OCI-LY3 (cell line): Measurements from ENCODE around the gene PHC1.

ENCODE experiments used
- H2AFZ ChIP-seq: fragments of 200-600, 300-600 bp; shearing (Covaris generic); 2 replicates; pipeline ENCODE4 v1.6.0; 2014; ENCODE audit warnings: antibody characterized with exemption, low read depth, low read length
- H3K27ac ChIP-seq: fragments of 200-600, 300-600 bp; sonication (generic); 2 replicates; pipeline ENCODE4 v1.5.1; 2014; ENCODE audit warnings: mild to moderate bottlenecking, low read length, moderate library complexity, mixed read lengths
- H3K27me3 ChIP-seq: fragments of 200-600, 300-600 bp; sonication (generic); 2 replicates; pipeline ENCODE4 v1.6.1; 2014; ENCODE audit warnings: low read depth, low read length, mixed read lengths
- H3K36me3 ChIP-seq: fragments of 200-600, 300-600 bp; sonication (generic); replicated peaks from 2 replicates; pipeline ENCODE3; 2014; ENCODE audit warnings: low read depth, low read length, mixed read lengths
- H3K4me1 ChIP-seq: fragments of 300-600, 200-600 bp; sonication (generic); 2 replicates; pipeline ENCODE4 v1.6.1; 2014; ENCODE audit warnings: low read length, mixed read lengths
- H3K4me2 ChIP-seq: fragments of 200-600, 300-600 bp; sonication (generic); 2 replicates; pipeline ENCODE4 v1.6.1; 2014; ENCODE audit warnings: low read length, mixed read lengths
- H3K4me3 ChIP-seq: fragments of 300-600, 200-600 bp; sonication (generic); 2 replicates; pipeline ENCODE4 v1.5.1; 2014; ENCODE audit warnings: antibody characterized with exemption, mild to moderate bottlenecking, low read length, moderate library complexity
- H3K79me2 ChIP-seq: fragments of 300-600, 200-600 bp; shearing (Covaris generic); 2 replicates; pipeline ENCODE4 v1.6.1; 2014; ENCODE audit warnings: mild to moderate bottlenecking, low read length, mixed read lengths
- H3K9ac ChIP-seq: fragments of 300-600, 200-600 bp; shearing (Covaris generic); 2 replicates; pipeline ENCODE4 v1.6.0; 2014; ENCODE audit warnings: mild to moderate bottlenecking, low read length, moderate library complexity
- H3K9me3 ChIP-seq: fragments of 200-600, 300-600 bp; shearing (Covaris generic); 2 replicates; pipeline ENCODE4 v1.6.1; 2014; ENCODE audit warnings: low read length, mixed read lengths; ENCODE audit not compliant: insufficient read depth
- H4K20me1 ChIP-seq: fragments of 200-600, 300-600 bp; sonication (generic); 2 replicates; pipeline ENCODE4 v1.6.1; 2016; ENCODE audit warnings: low read length, mixed read lengths; ENCODE audit not compliant: insufficient read depth
- EZH2phosphoT487 ChIP-seq: fragments of 200-600 bp; shearing (Covaris generic); IDR thresholded peaks from 2 replicates; pipeline ENCODE4 v1.6.1; 2018; ENCODE audit warnings: antibody characterized with exemption, mixed run types, low read depth
- TF ChIP-seq, protein P1 (sequence below): fragments of 200-600, 300-600 bp; sonication (generic); IDR thresholded peaks from 2 replicates; pipeline ENCODE4 v1.5.1; 2014; ENCODE audit warnings: antibody characterized with exemption, low read length, low read depth

The PHC1 gene

DNA sequence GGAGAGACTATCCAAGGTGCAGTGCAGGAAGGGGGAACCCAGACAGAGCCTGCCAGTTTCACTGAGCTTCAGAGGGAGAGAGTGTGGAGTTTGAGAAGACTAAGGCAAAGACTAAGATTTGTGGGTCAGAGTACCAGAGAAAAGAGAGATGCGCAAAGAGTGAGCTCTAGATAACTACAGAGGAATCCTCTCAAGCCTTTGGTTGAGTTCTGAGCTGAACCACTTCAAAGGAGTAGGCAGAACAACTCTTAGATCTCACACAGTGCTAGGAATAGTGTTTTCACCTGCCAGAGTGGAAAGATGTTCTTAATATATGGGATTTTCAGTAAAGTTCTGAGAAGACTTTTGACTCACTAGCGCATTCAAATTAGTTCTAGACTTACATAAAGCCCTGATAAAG lies 45.9 kb downstream of the PHC1 start:
- Histone ChIP-seq H2AFZ (no peak overlapping the region), H4K20me1 (no peaks in the 10 kb centered on the region), H3K9me3 (no peaks in the 10 kb centered on the region), H3K27ac (no peak overlapping the region), H3K4me2 (no peak overlapping the region), H3K27me3 (no peaks in the 10 kb centered on the region), H3K4me3 (no peak overlapping the region), H3K9ac (no peak overlapping the region), H3K4me1 (no peaks in the 10 kb centered on the region), H3K36me3 (peaks cover 10% of the 10 kb centered on the region), H3K79me2 (no peaks in the 10 kb centered on the region)
- TF ChIP-seq, protein P1, sequence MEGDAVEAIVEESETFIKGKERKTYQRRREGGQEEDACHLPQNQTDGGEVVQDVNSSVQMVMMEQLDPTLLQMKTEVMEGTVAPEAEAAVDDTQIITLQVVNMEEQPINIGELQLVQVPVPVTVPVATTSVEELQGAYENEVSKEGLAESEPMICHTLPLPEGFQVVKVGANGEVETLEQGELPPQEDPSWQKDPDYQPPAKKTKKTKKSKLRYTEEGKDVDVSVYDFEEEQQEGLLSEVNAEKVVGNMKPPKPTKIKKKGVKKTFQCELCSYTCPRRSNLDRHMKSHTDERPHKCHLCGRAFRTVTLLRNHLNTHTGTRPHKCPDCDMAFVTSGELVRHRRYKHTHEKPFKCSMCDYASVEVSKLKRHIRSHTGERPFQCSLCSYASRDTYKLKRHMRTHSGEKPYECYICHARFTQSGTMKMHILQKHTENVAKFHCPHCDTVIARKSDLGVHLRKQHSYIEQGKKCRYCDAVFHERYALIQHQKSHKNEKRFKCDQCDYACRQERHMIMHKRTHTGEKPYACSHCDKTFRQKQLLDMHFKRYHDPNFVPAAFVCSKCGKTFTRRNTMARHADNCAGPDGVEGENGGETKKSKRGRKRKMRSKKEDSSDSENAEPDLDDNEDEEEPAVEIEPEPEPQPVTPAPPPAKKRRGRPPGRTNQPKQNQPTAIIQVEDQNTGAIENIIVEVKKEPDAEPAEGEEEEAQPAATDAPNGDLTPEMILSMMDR: no peak
- no peak for TF ChIP-seq EZH2phosphoT487

DNA sequence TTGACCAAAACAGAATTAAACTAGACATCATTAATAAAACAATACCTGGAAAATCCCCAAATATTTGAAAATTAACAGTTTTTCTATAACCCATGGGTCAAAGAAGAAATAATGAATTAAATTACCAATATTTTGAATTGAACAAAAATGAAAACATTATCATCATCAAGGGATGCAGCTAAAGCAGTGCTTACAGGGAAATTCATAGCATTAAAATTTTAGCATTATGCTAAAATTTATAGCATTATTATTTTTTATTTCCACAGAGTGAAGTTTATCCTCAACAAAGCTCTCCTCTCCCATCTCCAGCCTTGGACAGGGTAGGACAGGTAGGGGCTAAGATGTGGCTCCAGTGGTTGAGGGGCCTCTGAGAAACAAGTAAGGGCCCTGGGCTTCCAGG lies 54.5 kb downstream of the PHC1 start:
- H3K4me3 ChIP-seq: no peak overlapping the region
- H3K27ac ChIP-seq: no peak overlapping the region
- no peaks in the 10 kb centered on the region for H3K4me1 ChIP-seq
- H3K9me3 ChIP-seq: peaks cover 14% of the 10 kb centered on the region; the same call in 1 of the 2 replicates
- peaks cover 4% of the 10 kb centered on the region for H3K36me3 ChIP-seq
- H4K20me1 ChIP-seq: no peaks in the 10 kb centered on the region
- no peak overlapping the region for H2AFZ ChIP-seq
- no peak overlapping the region for H3K9ac ChIP-seq
- H3K4me2 ChIP-seq: no peak overlapping the region
- H3K27me3 ChIP-seq: no peaks in the 10 kb centered on the region
- TF ChIP-seq, protein P1: no peak
- TF ChIP-seq EZH2phosphoT487: no peak
- no peaks in the 10 kb centered on the region for H3K79me2 ChIP-seq

DNA sequence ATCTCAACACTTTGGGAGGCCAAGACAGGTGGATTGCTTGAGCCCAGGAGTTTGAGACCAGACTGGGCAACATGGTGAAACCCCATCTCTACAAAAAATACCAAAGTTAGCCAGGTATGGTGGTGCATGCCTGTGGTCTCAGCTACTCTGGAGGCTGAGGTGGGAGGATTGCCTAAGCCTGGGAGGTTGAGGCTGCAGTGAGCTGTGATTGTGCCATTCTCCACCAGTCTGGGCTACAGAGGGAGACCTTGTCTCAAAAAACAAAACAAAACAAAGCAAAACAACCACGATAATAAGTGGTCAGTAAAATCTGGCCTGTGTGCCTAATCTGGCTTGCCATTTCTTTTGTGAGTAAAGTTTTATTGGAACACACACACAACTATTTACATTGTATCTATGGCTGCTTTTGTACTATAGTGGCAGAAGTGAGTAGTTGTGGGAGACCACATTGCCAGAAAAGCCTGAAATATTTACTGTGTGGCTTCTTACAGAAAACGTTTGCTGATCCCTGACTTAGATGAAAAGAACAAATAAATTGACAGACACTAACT lies 55.6 kb downstream of the PHC1 start:
- Histone ChIP-seq H3K4me1 (no peaks in the 10 kb centered on the region), H3K9me3 (peaks cover 14% of the 10 kb centered on the region; the same call in 1 of the 2 replicates), H3K9ac (no peak overlapping the region), H3K27ac (no peak overlapping the region), H4K20me1 (no peaks in the 10 kb centered on the region), H3K4me2 (no peak overlapping the region), H3K27me3 (no peaks in the 10 kb centered on the region), H3K79me2 (no peaks in the 10 kb centered on the region), H3K36me3 (peaks cover 4% of the 10 kb centered on the region), H3K4me3 (no peak overlapping the region), H2AFZ (no peak overlapping the region)
- no peak for TF ChIP-seq EZH2phosphoT487
- TF ChIP-seq, protein P1: no peak

DNA sequence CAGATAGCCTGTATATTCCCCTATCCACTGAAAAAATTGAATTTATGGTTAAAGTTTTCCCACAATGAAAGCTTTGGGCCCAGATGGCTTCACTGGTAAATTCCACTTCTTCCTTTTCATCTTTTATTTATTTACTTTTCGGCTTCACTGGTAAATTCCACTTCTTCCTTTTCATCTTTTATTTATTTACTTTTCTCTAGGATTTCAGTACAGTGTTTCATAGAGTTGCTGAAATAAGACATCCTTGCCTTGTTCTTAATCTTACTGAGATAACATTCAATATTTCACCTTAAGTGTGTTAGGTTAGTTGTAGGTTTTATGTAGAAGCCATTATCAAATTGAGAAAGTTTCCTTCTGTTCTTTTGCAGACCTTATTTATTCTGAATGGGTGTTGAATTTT lies 56.1 kb downstream of the PHC1 start:
- Histone ChIP-seq H2AFZ (no peak overlapping the region), H3K9ac (no peak overlapping the region), H3K4me1 (no peaks in the 10 kb centered on the region), H3K9me3 (peaks cover 14% of the 10 kb centered on the region; the same call in 1 of the 2 replicates), H3K4me3 (no peak overlapping the region), H3K79me2 (no peaks in the 10 kb centered on the region), H3K4me2 (no peak overlapping the region), H3K36me3 (peaks cover 4% of the 10 kb centered on the region), H3K27ac (no peak overlapping the region), H4K20me1 (no peaks in the 10 kb centered on the region), H3K27me3 (no peaks in the 10 kb centered on the region)
- no peak for TF ChIP-seq EZH2phosphoT487
- TF ChIP-seq, protein P1: no peak
